Inflammatory macrophage treated with lipopolysaccharide for 1 hour (primary cell): ENCODE measurements around the gene SNCAIP.

ENCODE experiments used
- DNase-seq, 2 donors: peaks; one replicate each; pipeline ENCODE4 v3.0.0-alpha.2; 2020 to 2022

SNCAIP gene

GRCh38 chr5:122401976-122402725 is 90.1 kb downstream of the SNCAIP start:
- no peak for DNase-seq

GRCh38 chr5:122402955-122403685 is 91.1 kb downstream of the SNCAIP start:
- DNase-seq = no peak

- DNase-seq = no peak
Measured at GRCh38 chr5:122404018-122404417, 92.0 kb downstream of the SNCAIP start.

GRCh38 chr5:122404653-122405362 is 92.8 kb downstream of the SNCAIP start:
- no peak for DNase-seq

GRCh38 chr5:122405751-122406150 is 93.7 kb downstream of the SNCAIP start:
- no peak for DNase-seq

- DNase-seq = no peak
Measured at GRCh38 chr5:122406181-122406580, 94.1 kb downstream of the SNCAIP start.

- no peak for DNase-seq
Measured at GRCh38 chr5:122408592-122409224, 96.7 kb downstream of the SNCAIP start.

- no peak for DNase-seq
Measured at GRCh38 chr5:122412966-122413365, 100.9 kb downstream of the SNCAIP start.

- no peak for DNase-seq
Measured at GRCh38 chr5:122413722-122414121, 101.7 kb downstream of the SNCAIP start.

- DNase-seq = peak; percentile 5 to 38
Measured at GRCh38 chr5:122415030-122415800, 103.2 kb downstream of the SNCAIP start.

GRCh38 chr5:122415801-122416120 is 103.7 kb downstream of the SNCAIP start:
- DNase-seq = no peak

GRCh38 chr5:122419142-122419894 is 107.3 kb downstream of the SNCAIP start:
- DNase-seq = no peak

GRCh38 chr5:122420091-122420490 is 108.1 kb downstream of the SNCAIP start:
- DNase-seq = no peak

GRCh38 chr5:122420537-122421236 is 108.7 kb downstream of the SNCAIP start:
- DNase-seq = no peak

- DNase-seq = no peak
Measured at GRCh38 chr5:122421374-122422079, 109.5 kb downstream of the SNCAIP start.

- no peak for DNase-seq
Measured at GRCh38 chr5:122423221-122423620, 111.2 kb downstream of the SNCAIP start.

- DNase-seq = no peak
Measured at GRCh38 chr5:122424132-122424531, 112.1 kb downstream of the SNCAIP start.

GRCh38 chr5:122426301-122426700 is 114.3 kb downstream of the SNCAIP start:
- DNase-seq = no peak

- DNase-seq = no peak
Measured at GRCh38 chr5:122427621-122428020, 115.6 kb downstream of the SNCAIP start.

GRCh38 chr5:122429545-122430318 is 117.7 kb downstream of the SNCAIP start:
- DNase-seq = no peak
